PFSK-1 (cell line): ENCODE results near the gene ST6GALNAC3.

Experiments used
- FOXP2 ChIP-seq: optimal IDR thresholded peaks from 2 replicates; pipeline ENCODE3; 2011; ENCODE audit warnings: borderline replicate concordance, control low read depth, inconsistent platforms; ENCODE audit not compliant: insufficient read depth; ENCODE audit errors: extremely low read length, extremely low read depth
- POLR2AphosphoS5 ChIP-seq: IDR thresholded peaks from 2 replicates; pipeline ENCODE4 v1.6.1; 2012; ENCODE audit warnings: low read depth, mild to moderate bottlenecking, control low read depth, low read length, moderate library complexity
- SIN3A ChIP-seq: IDR thresholded peaks from 2 replicates; pipeline ENCODE4 v1.6.1; 2012; ENCODE audit warnings: mild to moderate bottlenecking, low read length, moderate library complexity, borderline replicate concordance; ENCODE audit not compliant: insufficient read depth
- TAF1 ChIP-seq: IDR thresholded peaks from 2 replicates; pipeline ENCODE4 v1.6.1; 2012; ENCODE audit warnings: low read length, control low read depth, borderline replicate concordance; ENCODE audit not compliant: insufficient read depth
- TF ChIP-seq, protein P1 (sequence below), 2 experiments: IDR thresholded peaks; 2 replicates each; pipeline versions ENCODE4 v1.6.1 to v1.8.0; 2011 to 2012; ENCODE audit warnings: low read depth in 2 of 2, low read length in 2 of 2, control low read depth in 1 of 2, inconsistent platforms in 1 of 2, mild to moderate bottlenecking in 1 of 2, moderate library complexity in 1 of 2; ENCODE audit not compliant: insufficient read depth in 1 of 2

Gene ST6GALNAC3

DNA sequence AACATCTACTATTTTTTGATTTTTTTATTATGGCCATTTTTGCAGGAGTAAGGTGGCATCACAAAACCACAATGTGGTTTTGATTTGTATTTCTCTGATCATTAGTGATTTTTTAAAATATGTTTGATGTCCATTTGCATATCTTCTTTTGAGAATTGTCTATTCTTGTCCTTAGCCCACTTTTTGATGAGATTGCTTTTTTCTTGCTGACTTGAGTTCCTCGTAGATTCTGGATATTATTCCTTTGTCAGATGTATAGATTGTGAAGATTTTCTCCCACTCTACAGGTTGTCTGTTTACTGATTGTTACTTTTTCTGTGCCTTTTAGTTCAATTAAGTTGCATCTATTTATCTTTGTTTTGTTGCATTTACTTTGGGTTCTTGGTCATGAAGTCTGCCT lies 375.7 kb downstream of the ST6GALNAC3 start:
- TF ChIP-seq TAF1 (no peak), POLR2AphosphoS5 (no peak), FOXP2 (no peak), SIN3A (no peak)
- TF ChIP-seq, protein P1, sequence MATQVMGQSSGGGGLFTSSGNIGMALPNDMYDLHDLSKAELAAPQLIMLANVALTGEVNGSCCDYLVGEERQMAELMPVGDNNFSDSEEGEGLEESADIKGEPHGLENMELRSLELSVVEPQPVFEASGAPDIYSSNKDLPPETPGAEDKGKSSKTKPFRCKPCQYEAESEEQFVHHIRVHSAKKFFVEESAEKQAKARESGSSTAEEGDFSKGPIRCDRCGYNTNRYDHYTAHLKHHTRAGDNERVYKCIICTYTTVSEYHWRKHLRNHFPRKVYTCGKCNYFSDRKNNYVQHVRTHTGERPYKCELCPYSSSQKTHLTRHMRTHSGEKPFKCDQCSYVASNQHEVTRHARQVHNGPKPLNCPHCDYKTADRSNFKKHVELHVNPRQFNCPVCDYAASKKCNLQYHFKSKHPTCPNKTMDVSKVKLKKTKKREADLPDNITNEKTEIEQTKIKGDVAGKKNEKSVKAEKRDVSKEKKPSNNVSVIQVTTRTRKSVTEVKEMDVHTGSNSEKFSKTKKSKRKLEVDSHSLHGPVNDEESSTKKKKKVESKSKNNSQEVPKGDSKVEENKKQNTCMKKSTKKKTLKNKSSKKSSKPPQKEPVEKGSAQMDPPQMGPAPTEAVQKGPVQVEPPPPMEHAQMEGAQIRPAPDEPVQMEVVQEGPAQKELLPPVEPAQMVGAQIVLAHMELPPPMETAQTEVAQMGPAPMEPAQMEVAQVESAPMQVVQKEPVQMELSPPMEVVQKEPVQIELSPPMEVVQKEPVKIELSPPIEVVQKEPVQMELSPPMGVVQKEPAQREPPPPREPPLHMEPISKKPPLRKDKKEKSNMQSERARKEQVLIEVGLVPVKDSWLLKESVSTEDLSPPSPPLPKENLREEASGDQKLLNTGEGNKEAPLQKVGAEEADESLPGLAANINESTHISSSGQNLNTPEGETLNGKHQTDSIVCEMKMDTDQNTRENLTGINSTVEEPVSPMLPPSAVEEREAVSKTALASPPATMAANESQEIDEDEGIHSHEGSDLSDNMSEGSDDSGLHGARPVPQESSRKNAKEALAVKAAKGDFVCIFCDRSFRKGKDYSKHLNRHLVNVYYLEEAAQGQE (IDR thresholded peaks at IDR 0.05; ENCODE audit: insufficient read depth in 1 of 2, low read depth in 2 of 2, low read length in 2 of 2) = no peak

DNA sequence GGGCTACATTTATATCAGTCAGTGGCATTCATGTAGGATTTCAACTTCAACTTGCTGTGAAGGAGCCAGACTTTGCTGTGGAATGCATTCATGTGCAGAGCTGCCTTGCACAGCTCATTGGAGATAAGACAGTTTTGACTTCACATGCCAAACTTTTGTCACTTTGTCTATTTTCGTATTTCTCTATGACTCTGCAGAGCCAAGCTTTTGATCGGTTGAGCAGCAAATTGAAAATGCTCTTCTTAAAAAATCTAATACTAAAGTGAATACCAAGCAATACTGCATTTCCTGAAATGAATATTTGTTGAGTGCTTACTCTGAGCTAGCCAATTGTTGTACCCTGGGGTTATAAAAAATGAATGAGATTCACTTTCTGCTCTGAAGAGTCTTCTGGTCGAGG lies 388.7 kb downstream of the ST6GALNAC3 start:
- TF ChIP-seq POLR2AphosphoS5 (no peak), SIN3A (no peak), TAF1 (no peak), FOXP2 (no peak)
- TF ChIP-seq, protein P1 (IDR thresholded peaks at IDR 0.05; ENCODE audit: insufficient read depth in 1 of 2, low read depth in 2 of 2, low read length in 2 of 2) = no peak

DNA sequence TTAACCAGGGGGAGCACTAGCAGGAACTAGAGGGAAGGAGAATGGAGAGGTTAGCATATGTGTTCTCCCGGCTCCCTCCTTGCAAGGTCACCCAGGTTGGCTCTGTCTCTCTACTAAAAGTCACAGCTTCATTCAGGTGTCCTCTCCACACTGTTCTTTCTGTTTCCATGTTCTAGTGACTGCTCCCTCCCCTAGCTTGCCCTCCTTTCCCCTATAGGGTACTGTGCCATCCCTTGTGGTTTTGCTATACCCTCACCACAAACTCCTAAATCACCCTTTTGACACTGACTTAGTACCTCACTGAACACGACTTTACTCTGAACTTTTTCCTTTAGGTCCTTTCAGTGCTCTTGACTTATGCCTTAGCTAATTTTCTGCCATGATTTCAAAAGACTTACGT lies 389.3 kb downstream of the ST6GALNAC3 start:
- TF ChIP-seq TAF1 = no peak
- no peak for TF ChIP-seq POLR2AphosphoS5
- TF ChIP-seq SIN3A = no peak
- no peak for TF ChIP-seq FOXP2
- TF ChIP-seq, protein P1 (IDR thresholded peaks at IDR 0.05; ENCODE audit: insufficient read depth in 1 of 2, low read depth in 2 of 2, low read length in 2 of 2) = no peak

DNA sequence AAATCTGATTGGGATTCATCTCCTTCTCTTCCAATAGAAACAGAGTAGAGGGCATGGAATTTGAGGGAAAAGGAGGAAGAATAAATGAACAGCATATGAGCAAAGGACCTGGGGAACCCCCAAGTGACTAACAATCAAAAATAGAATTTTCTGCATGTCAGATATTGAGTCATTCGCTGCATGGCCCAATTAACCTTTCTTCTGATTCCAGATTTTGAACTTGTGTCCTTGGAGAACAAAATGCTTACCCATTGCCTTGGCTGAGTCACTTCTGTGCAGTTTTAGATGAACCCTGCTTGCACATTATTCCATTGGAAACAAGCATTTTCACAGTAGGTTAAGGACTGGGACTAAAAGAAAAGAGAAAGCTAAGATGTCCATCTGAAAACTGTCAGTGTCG lies 390.5 kb downstream of the ST6GALNAC3 start:
- TF ChIP-seq TAF1 = no peak
- TF ChIP-seq FOXP2 = no peak
- no peak for TF ChIP-seq SIN3A
- no peak for TF ChIP-seq POLR2AphosphoS5
- TF ChIP-seq, protein P1 (IDR thresholded peaks at IDR 0.05; ENCODE audit: insufficient read depth in 1 of 2, low read depth in 2 of 2, low read length in 2 of 2) = no peak

DNA sequence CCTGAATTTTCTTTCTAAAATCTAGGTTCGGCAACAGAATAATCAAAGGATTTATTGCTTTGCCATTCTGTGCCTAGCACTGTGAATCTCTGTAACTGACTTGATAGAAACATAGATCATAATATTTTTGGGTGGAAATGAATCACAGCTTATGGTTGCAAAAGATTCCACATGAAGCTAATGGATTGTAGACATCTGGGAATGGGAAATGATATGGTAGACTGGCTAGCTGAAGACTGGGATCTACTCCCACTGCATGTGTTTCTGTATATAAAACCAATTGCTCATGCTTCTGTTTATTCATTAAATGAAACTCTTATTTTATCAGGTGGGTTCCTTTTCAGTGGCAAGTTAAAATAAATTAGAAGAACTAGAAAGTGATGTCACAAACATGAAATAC lies 395.6 kb downstream of the ST6GALNAC3 start:
- no peak for TF ChIP-seq FOXP2
- no peak for TF ChIP-seq POLR2AphosphoS5
- no peak for TF ChIP-seq TAF1
- TF ChIP-seq, protein P1 (IDR thresholded peaks at IDR 0.05; ENCODE audit: insufficient read depth in 1 of 2, low read depth in 2 of 2, low read length in 2 of 2) = no peak
- no peak for TF ChIP-seq SIN3A
